HG02970 (cell line): Measurements from ENCODE around the gene TEX29.

Source experiments
- ATAC-seq: cut with Tn5 transposase; IDR thresholded peaks from one replicate; pipeline ENCODE4 v1.9.1; 2021; ENCODE audit warnings: mild to moderate bottlenecking, moderate library complexity, moderate number of reproducible peaks; ENCODE audit not compliant: unreplicated experiment, low FRiP score

TEX29 gene

GRCh38 chr13:111337741-111338140 is 17.3 kb downstream of the TEX29 start:
- ATAC-seq = no peak

DNA sequence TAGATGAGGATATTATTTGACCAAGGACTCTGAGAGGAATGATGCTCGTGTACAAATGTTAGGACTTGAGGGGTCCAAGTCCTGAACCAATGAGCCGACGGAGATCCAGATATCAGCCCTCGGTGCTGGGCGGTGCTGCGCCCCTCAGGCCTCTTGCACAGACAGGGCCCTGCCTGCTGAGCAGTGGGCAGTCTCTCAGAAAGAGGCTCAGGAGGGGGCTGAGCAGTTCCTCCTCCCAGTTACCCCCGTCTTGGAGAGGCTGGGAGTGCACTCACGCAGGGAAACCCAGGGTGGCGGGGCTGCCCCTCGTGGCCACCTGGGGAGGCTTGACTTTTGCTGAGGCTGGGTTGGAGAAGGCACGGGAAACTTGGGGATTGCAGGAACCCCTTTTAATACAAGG is 18.4 kb downstream of the TEX29 start:
- ATAC-seq = no peak

DNA sequence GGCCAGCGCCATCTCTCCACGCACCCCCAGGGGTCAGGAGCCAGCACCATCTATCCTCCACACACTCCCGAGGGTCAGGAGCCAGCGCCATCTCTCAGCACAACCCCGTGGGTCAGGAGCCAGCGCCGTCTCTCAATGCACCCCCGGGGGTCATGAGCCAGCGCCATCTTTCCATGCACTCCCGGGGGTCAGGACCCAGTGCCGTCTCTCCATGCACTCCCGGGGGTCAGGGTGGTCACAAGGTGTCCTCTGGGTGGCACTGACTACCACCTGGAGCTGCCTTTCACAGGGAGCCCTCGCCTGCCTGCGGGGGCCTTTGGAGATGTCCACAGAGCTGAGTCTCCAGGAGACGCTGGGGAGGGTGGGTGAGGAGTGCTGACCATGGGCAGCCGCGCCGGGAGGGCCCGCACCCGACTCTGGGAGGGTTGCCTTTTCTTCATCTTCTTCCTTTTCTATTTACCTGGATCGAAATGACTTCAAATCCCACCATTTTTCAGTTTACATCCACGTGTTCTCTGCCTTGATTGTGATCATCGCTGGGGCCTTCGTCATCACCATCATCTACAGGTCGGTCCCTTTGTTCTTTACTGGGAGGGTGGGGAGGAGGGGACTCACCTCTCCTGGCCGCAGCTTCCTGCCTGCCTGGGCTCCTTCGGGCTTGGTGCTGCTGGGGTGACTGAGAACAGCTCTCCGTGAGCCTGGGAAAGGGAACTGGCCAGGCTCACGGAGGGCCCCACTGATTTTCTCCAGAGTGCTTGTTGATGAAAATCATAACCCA is 19.1 kb downstream of the TEX29 start:
- no peak for ATAC-seq

GRCh38 chr13:111341886-111342285 is 21.4 kb downstream of the TEX29 start:
- no peak for ATAC-seq

- no peak for ATAC-seq
Observed at GRCh38 chr13:111342721-111343120, 22.3 kb downstream of the TEX29 start.

DNA sequence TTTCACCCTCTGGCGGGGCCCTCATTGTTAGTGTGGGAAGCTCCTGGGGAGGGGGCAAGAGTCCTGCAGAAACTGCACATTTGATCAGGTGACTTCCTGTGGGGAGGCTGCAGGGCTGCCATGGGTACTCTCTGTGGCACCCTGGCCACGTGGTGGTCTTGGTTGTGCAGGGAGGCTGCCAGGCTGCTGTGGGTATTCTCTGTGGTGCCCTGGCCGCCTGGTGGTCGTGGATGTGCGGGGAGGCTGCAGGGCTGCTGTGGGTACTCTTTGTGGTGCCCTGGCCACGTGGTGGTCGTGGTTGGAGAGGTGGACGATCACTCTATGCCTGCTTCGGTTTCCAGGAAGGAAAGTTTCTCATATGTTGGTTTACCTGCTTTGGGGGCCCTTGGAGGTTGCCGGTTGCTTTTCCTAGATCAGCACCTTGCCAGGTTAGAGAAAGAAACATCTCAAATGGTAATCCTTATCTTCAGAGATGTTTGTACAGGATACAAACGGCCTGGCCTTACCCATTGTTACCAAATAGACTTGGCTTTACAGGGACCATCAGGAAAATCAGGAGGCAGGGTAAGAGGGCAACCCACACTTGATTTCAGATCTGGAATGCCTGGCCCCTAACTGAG is 22.9 kb downstream of the TEX29 start:
- no peak for ATAC-seq

GRCh38 chr13:111344471-111345191 is 24.2 kb downstream of the TEX29 start:
- ATAC-seq = no peak

DNA sequence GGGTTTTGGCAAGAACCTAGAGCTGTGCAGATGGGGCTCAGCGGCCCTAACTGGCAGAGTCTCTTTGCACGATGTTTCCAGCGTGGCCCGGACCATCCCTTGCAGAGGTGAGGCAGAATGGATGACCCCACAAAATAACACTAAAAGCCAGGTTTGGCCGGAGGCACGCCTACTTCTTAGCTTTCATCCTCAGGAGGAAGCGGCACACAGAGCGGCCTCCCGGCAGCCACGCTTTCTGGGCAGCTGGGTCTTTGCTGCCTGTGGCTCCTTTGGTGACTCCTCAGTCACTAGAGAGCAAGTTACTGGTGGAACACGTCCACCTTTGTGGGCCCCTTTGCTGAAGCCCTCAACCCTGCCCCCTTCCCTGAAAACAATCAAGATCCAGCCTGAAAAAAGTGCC is 25.2 kb downstream of the TEX29 start:
- no peak for ATAC-seq

- ATAC-seq = no peak
Observed at GRCh38 chr13:111346101-111346680, 25.7 kb downstream of the TEX29 start.

DNA sequence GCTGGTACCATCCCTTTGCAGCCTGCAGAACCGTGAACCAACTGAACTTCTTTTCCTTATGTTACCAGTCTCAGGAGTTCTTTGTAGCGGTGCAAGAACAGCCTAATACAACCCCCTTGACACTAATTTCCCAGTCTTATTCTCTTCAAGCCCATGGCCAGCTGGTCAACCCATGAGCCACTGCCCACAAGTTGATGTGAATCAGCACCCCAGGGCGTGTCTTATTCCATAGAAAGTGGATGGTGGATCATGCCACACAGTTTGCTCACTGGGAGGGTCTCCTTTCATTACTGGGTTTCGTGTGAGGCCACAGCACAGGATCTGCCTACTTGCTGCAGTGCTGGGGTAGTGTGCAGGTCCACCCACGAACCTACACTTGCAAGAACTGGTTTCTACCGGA is 27.0 kb downstream of the TEX29 start:
- ATAC-seq = no peak

- ATAC-seq = no peak
Observed at GRCh38 chr13:111353508-111353907, 33.1 kb downstream of the TEX29 start.

DNA sequence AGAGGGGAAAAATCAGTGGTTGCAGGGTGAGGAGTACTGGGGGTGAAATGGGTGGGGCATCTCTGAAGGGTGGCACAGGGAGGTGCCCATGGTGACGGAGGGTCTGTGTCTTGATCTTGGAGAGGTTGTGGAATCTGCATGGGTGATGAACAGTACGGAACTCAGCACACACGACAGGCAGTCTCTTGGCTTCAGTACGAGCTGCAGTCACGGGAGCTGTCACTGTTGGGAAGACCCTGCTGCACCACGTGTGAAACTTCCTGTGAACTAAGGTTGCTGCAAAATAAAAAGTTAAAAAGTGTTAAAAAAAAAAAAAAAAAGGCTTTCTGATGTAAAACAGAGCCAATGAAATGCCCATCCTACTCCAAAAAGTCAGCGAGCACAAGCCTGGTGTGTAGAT is 34.3 kb downstream of the TEX29 start:
- ATAC-seq = no peak

DNA sequence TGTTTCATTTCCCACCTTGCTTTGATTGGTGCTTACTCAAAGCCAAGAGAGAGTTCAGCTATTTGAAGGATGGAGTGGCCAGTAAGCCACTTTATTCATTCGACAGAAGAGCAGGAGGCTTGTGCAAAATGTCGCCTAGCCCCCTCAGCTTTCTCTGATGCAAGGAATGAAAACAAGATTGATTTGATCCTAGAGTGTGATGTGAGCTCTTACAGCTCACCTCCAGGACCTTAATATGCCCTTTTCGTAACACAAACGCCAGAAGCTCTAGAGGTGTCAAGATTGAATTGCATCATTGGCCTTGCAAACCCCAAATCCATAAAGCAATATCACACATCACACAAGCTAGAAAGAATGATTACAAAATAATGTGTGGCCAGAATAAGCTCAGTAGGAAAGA is 36.4 kb downstream of the TEX29 start:
- no peak for ATAC-seq

- no peak for ATAC-seq
Observed at GRCh38 chr13:111359237-111359915, 38.9 kb downstream of the TEX29 start.

GRCh38 chr13:111359930-111360329 is 39.5 kb downstream of the TEX29 start:
- ATAC-seq = no peak

DNA sequence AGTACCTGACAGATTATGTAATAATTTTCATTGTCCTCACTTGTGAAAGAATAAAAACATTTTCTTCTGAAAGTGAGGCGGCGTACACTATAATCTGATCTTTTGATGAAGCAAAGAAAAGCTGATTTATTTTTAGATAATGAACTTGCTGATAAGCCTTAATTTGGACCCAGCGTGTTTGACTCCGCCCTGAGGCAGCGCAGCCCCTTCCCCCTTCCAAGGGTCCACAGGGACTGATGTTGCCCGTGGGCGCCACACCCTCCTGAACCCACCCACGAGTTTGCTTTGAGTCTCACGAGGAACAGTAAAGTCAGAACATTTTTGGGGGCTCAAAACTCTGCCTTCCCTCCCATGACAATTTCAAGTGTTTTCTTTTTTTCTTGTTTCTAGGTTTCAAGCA is 40.0 kb downstream of the TEX29 start:
- no peak for ATAC-seq

- no peak for ATAC-seq
Observed at GRCh38 chr13:111361046-111361872, 40.8 kb downstream of the TEX29 start.

DNA sequence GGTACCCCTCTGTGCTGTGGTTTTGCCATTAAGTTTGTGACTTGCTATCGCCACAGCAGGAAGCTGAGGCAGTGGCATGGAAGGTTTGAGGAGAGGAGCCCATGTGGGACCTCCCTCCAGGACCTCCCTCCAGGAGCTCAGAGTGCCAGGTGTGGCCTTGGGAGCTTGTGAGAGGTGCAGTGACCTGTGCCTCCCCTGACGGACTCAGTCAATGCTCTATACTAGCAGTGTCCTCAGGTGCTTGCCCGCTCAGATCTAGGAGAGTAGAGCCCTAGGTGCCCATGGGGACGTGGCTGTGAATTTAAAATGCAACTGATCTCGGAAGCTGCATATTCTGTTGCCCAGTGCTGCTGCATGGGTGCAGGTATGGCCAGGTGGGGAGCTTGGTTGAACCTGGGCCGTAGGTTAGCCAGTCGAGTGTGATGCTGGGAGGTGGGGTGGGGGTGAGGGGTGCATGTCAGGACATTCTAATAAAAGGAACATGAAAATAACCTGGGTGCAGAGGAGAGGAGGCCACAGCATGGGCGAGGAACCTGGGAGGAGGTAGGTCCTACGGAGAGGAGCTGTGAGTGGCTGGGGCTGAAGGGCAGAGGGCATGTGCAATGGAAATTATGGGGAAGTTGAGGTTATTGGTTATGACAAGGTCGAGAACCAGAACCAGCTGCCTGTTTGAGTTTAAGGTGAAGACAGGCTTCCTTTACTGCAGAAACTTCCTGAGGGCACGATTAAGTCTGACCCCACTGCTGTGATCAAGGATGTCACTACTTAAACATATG is 41.6 kb downstream of the TEX29 start:
- ATAC-seq = no peak

- no peak for ATAC-seq
Observed at GRCh38 chr13:111363121-111363520, 42.7 kb downstream of the TEX29 start.
